ENCODE data around the gene TBCA.
"Not testable (repeated sequence)": the region's sequence is repeated elsewhere in the genome, so short reads cannot be mapped to it uniquely, and the experiment has no call there.

TBCA gene

DNA sequence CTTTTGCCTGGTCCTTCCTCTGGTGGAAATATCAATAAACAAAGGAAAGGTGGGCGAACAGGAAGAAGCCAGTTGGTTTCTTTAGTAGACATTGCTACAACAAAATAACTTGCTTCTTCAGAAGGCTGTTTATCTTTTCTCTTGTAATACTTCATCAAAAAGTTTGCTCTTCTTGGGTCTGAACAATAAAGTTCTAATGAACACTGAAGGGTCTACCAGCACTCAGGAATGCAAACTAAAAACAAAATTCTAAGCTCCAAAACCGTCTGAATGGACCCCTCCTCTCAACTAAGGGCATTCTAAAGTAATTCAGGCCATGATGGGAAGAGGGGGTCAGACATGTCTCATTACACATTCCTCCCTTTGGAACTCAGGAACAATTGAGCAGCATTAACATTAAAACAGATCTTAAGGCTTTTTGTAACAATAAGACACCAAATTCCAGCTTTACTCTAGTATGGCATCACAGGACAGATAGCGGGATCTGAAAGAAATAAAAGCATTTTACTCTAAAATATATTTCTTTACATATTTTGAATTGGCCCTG is 2.3 kb downstream of the TBCA start:
- Histone ChIP-seq H3K4me1 (ENCODE audit: control insufficient read depth in 2 of 2, insufficient read depth in 2 of 2, low read length in 2 of 2) (peaks cover 8 to 14% of the 10 kb centered on the region in 2 donors), H3K4me3 (ENCODE audit: low read length in 2 of 2) (no peak overlapping the region), H3K36me3 (ENCODE audit: control insufficient read depth in 2 of 2, insufficient read depth in 2 of 2, low read length in 2 of 2) (peaks cover 5 to 6% of the 10 kb centered on the region in 2 donors), H3K27me3 (ENCODE audit: control insufficient read depth in 2 of 2, insufficient read depth in 2 of 2, low read length in 2 of 2) (no peaks in the 10 kb centered on the region), H3K9me3 (ENCODE audit: control insufficient read depth in 2 of 2, low read length in 2 of 2) (no peaks in the 10 kb centered on the region), H3K9ac (ENCODE audit: low read depth in 1 of 2, low read length in 2 of 2) (no peak overlapping the region), H3K27ac (ENCODE audit: low read depth in 2 of 2, low read length in 2 of 2) (no peak overlapping the region)

DNA sequence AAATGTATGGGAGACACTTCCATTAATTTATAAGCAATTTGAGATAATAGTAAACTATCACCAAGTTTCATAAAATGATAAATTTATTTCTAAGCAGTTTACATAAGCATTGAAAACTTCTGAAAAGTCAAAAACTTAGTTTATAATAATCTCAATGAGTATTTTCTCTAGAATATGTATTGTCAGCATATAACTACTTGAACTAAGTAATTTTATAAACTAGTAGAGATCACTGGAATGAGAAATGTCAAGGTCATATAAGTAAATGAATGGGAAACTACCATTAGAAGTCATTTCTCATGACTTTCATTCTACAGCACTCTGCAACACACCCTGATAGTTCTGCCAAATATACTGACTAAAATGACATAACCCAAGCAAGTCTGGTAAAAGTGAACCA is 3.4 kb downstream of the TBCA start:
- H3K27ac ChIP-seq (ENCODE audit: low read depth in 2 of 2, low read length in 2 of 2), result no peak overlapping the region
- no peak overlapping the region for H3K4me3 ChIP-seq (ENCODE audit: low read length in 2 of 2)
- H3K4me1 ChIP-seq (ENCODE audit: control insufficient read depth in 2 of 2, insufficient read depth in 2 of 2, low read length in 2 of 2), result peaks cover 8 to 14% of the 10 kb centered on the region in 2 donors

DNA sequence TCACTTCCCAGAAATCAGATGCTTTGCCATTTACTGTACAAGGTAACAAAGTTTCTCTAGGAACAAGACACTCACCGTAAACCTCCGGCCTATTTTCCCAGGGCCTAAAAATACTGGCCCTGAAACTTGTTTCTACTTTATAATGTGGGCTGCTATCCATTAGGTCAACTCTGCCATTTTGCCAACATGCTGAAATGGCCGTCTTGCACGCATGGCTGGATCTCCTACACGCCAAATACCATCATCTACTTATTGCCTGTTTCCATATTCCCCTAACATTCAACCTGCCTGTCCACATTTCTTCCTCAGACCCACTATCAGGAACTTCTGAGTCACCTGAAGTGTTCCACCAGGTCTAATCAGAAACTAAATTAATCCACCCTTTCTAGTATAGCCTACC is 4.7 kb downstream of the TBCA start:
- peaks cover 10 to 11% of the 10 kb centered on the region in 2 donors for H3K4me1 ChIP-seq (ENCODE audit: control insufficient read depth in 2 of 2, insufficient read depth in 2 of 2, low read length in 2 of 2)
- H3K4me3 ChIP-seq (ENCODE audit: low read length in 2 of 2), result no peak overlapping the region

More for the DNA sequence above, 3.4 kb downstream of the TBCA start:
- Histone ChIP-seq H3K9me3 (ENCODE audit: control insufficient read depth in 2 of 2, low read length in 2 of 2) (no peaks in the 10 kb centered on the region), H3K9ac (ENCODE audit: low read depth in 1 of 2, low read length in 2 of 2) (no peak overlapping the region), H3K27me3 (ENCODE audit: control insufficient read depth in 2 of 2, insufficient read depth in 2 of 2, low read length in 2 of 2) (no peaks in the 10 kb centered on the region), H3K36me3 (ENCODE audit: control insufficient read depth in 2 of 2, insufficient read depth in 2 of 2, low read length in 2 of 2) (peaks cover 5 to 7% of the 10 kb centered on the region in 2 donors)

DNA sequence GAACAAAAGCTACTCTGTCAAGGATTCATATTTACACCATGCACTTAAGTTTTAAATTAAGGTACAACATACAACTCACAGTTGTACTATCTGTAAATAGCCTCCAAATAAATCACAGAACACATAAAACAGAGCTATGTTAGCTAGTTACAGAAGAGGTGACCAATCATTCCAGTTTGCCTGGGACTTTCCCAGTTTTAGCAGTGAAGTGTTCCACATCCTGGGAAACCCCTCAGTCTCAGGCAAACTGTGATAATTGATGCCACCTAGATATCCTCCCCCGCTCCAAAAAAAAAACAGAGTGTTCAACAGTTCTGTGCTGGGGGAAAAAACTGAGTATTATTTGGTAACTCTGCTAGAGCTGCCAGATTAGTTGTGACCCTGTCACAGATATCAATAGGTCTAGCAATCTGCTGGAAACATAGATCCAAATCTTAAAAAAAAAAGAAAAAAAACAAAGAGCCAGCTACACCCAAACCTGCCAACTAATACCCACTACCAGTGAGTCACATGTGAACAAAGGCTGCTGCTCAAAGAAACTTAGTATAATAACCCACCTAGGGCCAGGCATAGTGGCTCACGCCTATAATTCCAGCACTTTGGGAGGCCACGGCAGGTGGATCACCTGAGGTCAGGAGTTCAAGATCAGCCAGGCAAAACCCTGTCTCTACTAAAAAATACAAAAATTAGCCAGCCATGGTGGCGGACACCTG is 5.7 kb downstream of the TBCA start:
- H3K27me3 ChIP-seq (ENCODE audit: control insufficient read depth in 2 of 2, insufficient read depth in 2 of 2, low read length in 2 of 2), result no peaks in the 10 kb centered on the region
- H3K9ac ChIP-seq (ENCODE audit: low read depth in 1 of 2, low read length in 2 of 2), result no peak overlapping the region
- H3K4me1 ChIP-seq (ENCODE audit: control insufficient read depth in 2 of 2, insufficient read depth in 2 of 2, low read length in 2 of 2), result peaks cover 10 to 11% of the 10 kb centered on the region in 2 donors
- peaks cover 5 to 7% of the 10 kb centered on the region in 2 donors for H3K36me3 ChIP-seq (ENCODE audit: control insufficient read depth in 2 of 2, insufficient read depth in 2 of 2, low read length in 2 of 2)
- H3K27ac ChIP-seq (ENCODE audit: low read depth in 2 of 2, low read length in 2 of 2), result no peak overlapping the region
- no peaks in the 10 kb centered on the region for H3K9me3 ChIP-seq (ENCODE audit: control insufficient read depth in 2 of 2, low read length in 2 of 2)
- H3K4me3 ChIP-seq (ENCODE audit: low read length in 2 of 2), result no peak overlapping the region

More for the DNA sequence above, 4.7 kb downstream of the TBCA start:
- no peak overlapping the region for H3K27ac ChIP-seq (ENCODE audit: low read depth in 2 of 2, low read length in 2 of 2)
- no peak overlapping the region for H3K9ac ChIP-seq (ENCODE audit: low read depth in 1 of 2, low read length in 2 of 2)
- no peaks in the 10 kb centered on the region for H3K27me3 ChIP-seq (ENCODE audit: control insufficient read depth in 2 of 2, insufficient read depth in 2 of 2, low read length in 2 of 2)
- H3K9me3 ChIP-seq (ENCODE audit: control insufficient read depth in 2 of 2, low read length in 2 of 2), result no peaks in the 10 kb centered on the region
- peaks cover 5 to 7% of the 10 kb centered on the region in 2 donors for H3K36me3 ChIP-seq (ENCODE audit: control insufficient read depth in 2 of 2, insufficient read depth in 2 of 2, low read length in 2 of 2)

DNA sequence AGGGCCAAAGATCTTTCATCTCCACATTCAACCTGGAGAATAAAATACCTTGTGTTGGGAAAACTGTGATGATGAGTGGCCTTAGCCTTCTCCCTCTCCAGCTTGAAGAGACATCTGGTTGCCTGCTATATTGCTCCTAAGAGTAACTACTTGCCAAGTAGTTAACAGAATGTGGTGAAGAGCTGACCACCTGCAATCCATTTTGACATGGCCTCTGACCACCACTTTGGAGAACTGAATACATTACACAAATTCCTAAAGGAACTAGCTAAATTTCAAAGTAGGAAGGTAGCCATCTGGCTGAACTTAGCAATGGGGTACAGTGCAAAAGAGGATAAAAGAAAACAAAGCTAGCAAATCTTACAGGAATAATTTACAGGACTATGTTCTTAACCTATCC is 7.2 kb downstream of the TBCA start:
- Histone ChIP-seq H3K36me3 (ENCODE audit: control insufficient read depth in 2 of 2, insufficient read depth in 2 of 2, low read length in 2 of 2) (peaks cover 5 to 7% of the 10 kb centered on the region in 2 donors), H3K4me3 (ENCODE audit: low read length in 2 of 2) (no peak overlapping the region), H3K9me3 (ENCODE audit: control insufficient read depth in 2 of 2, low read length in 2 of 2) (no peaks in the 10 kb centered on the region), H3K4me1 (ENCODE audit: control insufficient read depth in 2 of 2, insufficient read depth in 2 of 2, low read length in 2 of 2) (peaks cover 0 to 2% of the 10 kb centered on the region in 2 donors), H3K27me3 (ENCODE audit: control insufficient read depth in 2 of 2, insufficient read depth in 2 of 2, low read length in 2 of 2) (no peaks in the 10 kb centered on the region), H3K27ac (ENCODE audit: low read depth in 2 of 2, low read length in 2 of 2) (no peak overlapping the region), H3K9ac (ENCODE audit: low read depth in 1 of 2, low read length in 2 of 2) (no peak overlapping the region)

DNA sequence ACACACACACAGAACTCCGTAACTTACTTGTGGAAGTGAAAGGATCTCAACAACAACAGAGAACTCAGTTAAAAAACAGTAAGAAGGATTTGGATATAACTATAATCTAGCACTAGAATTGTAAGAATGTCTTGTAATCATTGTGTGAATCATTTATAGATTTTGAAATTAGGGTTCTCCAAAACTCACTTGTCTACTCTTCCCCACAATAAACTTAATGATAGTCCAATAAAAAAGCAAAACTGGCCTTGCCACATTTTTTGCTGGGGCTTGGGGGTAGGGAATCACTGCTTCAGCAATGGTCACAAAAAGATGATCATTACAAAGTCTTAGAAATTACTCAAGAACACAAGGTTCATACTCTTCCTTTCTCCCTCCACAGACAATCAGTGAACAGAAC is 8.8 kb downstream of the TBCA start:
- Histone ChIP-seq H3K4me1 (ENCODE audit: control insufficient read depth in 2 of 2, insufficient read depth in 2 of 2, low read length in 2 of 2) (peaks cover 0 to 2% of the 10 kb centered on the region in 2 donors), H3K4me3 (ENCODE audit: low read length in 2 of 2) (no peak overlapping the region), H3K9ac (ENCODE audit: low read depth in 1 of 2, low read length in 2 of 2) (no peak overlapping the region), H3K27ac (ENCODE audit: low read depth in 2 of 2, low read length in 2 of 2) (no peak overlapping the region), H3K9me3 (ENCODE audit: control insufficient read depth in 2 of 2, low read length in 2 of 2) (no peaks in the 10 kb centered on the region), H3K27me3 (ENCODE audit: control insufficient read depth in 2 of 2, insufficient read depth in 2 of 2, low read length in 2 of 2) (no peaks in the 10 kb centered on the region), H3K36me3 (ENCODE audit: control insufficient read depth in 2 of 2, insufficient read depth in 2 of 2, low read length in 2 of 2) (peaks cover 5 to 7% of the 10 kb centered on the region in 2 donors)

DNA sequence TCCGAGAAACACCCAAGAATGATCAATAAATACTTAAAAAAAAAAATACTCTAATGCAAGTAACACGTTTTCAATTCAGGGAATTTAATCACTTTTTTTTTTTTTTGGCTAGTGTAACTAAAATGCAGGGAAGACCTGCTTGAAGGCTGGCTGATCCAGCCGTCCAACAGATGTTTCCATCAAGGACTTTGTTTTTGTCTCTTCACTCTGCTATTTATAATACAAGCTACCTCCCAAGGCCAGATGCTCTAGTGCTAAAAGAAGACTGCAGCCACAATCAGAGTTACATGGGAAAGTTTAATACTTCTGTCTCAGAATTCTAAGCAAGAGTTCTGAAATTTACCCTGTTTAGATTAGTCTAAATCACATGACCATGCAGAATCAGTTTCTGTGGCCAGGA is 14.5 kb downstream of the TBCA start:
- no peak overlapping the region for H3K4me3 ChIP-seq (ENCODE audit: low read length in 2 of 2)
- no peaks in the 10 kb centered on the region for H3K4me1 ChIP-seq (ENCODE audit: control insufficient read depth in 2 of 2, insufficient read depth in 2 of 2, low read length in 2 of 2)
- H3K27ac ChIP-seq (ENCODE audit: low read depth in 2 of 2, low read length in 2 of 2), result no peak overlapping the region
- H3K36me3 ChIP-seq (ENCODE audit: control insufficient read depth in 2 of 2, insufficient read depth in 2 of 2, low read length in 2 of 2), result no peaks in the 10 kb centered on the region
- no peaks in the 10 kb centered on the region for H3K9me3 ChIP-seq (ENCODE audit: control insufficient read depth in 2 of 2, low read length in 2 of 2)
- no peak overlapping the region for H3K9ac ChIP-seq (ENCODE audit: low read depth in 1 of 2, low read length in 2 of 2)
- no peaks in the 10 kb centered on the region for H3K27me3 ChIP-seq (ENCODE audit: control insufficient read depth in 2 of 2, insufficient read depth in 2 of 2, low read length in 2 of 2)

DNA sequence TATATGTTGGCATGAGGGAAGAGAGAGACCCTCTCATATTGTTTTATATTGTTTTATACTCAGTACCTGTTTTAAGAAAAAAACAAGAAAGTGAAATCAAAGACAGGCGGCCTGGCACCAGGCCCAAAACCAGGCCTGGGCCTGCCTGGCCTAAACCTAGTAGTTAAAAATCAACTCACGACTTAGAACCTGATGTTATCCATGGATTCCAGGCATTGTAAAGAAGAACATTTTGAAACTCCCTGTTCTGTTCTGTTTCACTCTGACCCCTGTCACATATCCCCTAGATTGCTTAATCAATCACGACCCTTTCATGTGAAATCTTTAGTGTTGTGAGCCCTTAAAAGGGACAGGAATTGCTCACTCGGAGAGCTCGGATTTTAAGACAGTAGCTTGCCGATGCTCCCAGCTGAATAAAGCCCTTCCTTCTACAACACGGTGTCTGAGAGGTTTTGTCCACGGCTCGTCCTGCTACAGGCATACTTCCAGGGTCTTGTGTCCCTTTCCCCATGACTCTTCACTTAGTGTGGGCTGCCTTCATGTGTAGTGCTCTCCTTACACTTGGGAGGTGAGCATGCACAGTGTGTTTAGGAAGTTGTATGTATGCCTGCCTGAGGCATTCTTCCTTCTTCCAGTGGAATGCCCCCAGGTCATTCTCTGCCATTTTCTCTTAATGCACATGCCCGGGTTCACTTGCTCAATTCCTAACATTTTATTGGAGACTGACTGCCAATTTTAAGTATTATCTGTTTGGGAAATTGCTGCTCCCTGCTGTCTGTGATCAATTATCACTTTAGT is 17.8 kb downstream of the TBCA start:
- Histone ChIP-seq H3K9me3 (ENCODE audit: control insufficient read depth in 2 of 2, low read length in 2 of 2) (no peaks in the 10 kb centered on the region), H3K27ac (ENCODE audit: low read depth in 2 of 2, low read length in 2 of 2) (no peak overlapping the region), H3K27me3 (ENCODE audit: control insufficient read depth in 2 of 2, insufficient read depth in 2 of 2, low read length in 2 of 2) (no peaks in the 10 kb centered on the region), H3K36me3 (ENCODE audit: control insufficient read depth in 2 of 2, insufficient read depth in 2 of 2, low read length in 2 of 2) (no peaks in the 10 kb centered on the region), H3K4me3 (ENCODE audit: low read length in 2 of 2) (no peak overlapping the region), H3K4me1 (ENCODE audit: control insufficient read depth in 2 of 2, insufficient read depth in 2 of 2, low read length in 2 of 2) (no peaks in the 10 kb centered on the region), H3K9ac (ENCODE audit: low read depth in 1 of 2, low read length in 2 of 2) (no peak overlapping the region)

DNA sequence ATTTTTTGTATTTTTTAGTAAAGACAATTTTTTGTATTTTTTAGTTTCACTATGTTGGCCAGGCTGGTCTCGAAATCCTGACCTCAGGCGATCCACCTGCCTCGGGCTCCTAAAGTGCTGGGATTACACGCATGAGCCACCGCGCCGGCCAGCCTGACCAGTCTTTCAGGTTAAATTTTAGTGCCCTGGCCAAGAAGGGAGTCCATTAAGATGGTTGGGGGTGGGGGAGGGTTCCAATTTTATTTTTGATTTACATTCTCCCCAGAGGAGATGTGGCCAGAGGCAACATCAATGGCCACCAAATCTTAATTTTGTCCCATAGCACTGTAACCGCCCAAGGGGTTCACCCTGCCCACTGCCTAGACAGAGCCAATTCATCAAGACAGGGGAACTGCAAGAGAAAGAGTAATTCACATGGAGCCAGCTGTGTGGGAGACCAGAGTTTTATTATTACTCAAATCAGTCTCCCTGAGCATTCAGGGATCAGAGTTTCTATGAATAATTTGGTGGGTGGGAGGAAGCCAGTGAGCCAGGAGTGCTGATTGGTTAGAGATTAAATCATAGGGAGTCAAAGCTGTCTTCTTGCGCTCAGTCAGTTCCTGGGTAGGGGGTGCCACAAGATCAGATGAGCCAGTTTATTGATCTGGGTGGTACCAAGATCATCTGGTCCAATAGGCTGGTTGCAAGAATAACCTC is 24.7 kb downstream of the TBCA start:
- Histone ChIP-seq H3K27me3 (ENCODE audit: control insufficient read depth in 2 of 2, insufficient read depth in 2 of 2, low read length in 2 of 2) (no peaks in the 10 kb centered on the region), H3K9ac (ENCODE audit: low read depth in 1 of 2, low read length in 2 of 2) (no peak overlapping the region), H3K36me3 (ENCODE audit: control insufficient read depth in 2 of 2, insufficient read depth in 2 of 2, low read length in 2 of 2) (no peaks in the 10 kb centered on the region), H3K4me3 (ENCODE audit: low read length in 2 of 2) (no peak overlapping the region), H3K9me3 (ENCODE audit: control insufficient read depth in 2 of 2, low read length in 2 of 2) (no peaks in the 10 kb centered on the region), H3K4me1 (ENCODE audit: control insufficient read depth in 2 of 2, insufficient read depth in 2 of 2, low read length in 2 of 2) (no peaks in the 10 kb centered on the region), H3K27ac (ENCODE audit: low read depth in 2 of 2, low read length in 2 of 2) (no peak overlapping the region)

DNA sequence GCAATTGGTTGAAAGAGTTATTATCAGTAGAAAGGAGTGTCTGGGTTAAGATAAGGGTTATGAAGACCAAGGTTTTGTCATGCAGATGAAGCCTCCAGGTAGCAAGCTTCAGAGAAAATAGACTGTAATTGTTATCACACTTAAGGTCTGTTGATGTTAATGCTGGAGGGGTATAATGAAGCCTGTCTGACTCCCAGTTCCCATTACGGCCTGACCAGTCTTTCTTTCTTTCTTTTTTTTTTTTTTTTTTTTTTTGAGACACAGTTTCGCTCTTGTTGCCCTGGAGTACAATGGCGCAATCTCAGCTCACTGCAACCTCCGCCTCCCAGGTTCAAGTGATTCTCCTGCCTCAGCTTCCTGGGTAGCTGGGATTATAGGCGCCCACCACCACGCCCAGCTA is 25.2 kb downstream of the TBCA start:
- H3K27ac ChIP-seq (ENCODE audit: low read depth in 2 of 2, low read length in 2 of 2); H3K4me1 ChIP-seq (ENCODE audit: control insufficient read depth in 2 of 2, insufficient read depth in 2 of 2, low read length in 2 of 2); H3K9me3 ChIP-seq (ENCODE audit: control insufficient read depth in 2 of 2, low read length in 2 of 2); H3K9ac ChIP-seq (ENCODE audit: low read depth in 1 of 2, low read length in 2 of 2); H3K27me3 ChIP-seq (ENCODE audit: control insufficient read depth in 2 of 2, insufficient read depth in 2 of 2, low read length in 2 of 2); H3K4me3 ChIP-seq (ENCODE audit: low read length in 2 of 2); H3K36me3 ChIP-seq (ENCODE audit: control insufficient read depth in 2 of 2, insufficient read depth in 2 of 2, low read length in 2 of 2): not testable (repeated sequence)

All from mucosa of rectum (tissue), 2 donors.